HG03039 (cell line): ENCODE results near the gene TIMM17A.

ENCODE experiments used
- ATAC-seq: cut with Tn5 transposase; IDR thresholded peaks from one replicate; pipeline ENCODE4 v1.9.1; 2021; ENCODE audit warnings: mild to moderate bottlenecking, moderate library complexity; ENCODE audit not compliant: unreplicated experiment

TIMM17A gene

DNA sequence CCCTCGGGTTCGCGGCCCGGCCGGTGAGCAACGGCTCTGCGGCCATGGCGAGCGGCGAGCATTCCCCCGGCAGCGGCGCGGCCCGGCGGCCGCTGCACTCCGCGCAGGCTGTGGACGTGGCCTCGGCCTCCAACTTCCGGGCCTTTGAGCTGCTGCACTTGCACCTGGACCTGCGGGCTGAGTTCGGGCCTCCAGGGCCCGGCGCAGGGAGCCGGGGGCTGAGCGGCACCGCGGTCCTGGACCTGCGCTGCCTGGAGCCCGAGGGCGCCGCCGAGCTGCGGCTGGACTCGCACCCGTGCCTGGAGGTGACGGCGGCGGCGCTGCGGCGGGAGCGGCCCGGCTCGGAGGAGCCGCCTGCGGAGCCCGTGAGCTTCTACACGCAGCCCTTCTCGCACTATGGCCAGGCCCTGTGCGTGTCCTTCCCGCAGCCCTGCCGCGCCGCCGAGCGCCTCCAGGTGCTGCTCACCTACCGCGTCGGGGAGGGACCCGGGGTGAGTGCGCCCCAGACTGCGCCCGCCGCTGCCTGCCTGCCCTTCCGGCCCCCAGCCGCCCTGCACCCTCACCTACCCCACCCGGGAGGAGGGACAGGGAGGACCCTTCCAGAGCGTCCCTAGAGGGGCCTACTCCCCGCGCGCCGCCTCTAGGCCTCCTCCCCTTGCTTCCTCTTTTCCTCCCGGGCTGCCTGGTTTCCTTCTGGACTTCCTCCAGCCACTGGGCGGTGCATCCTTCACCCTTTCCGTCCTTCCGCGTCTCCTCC lies 27.5 kb downstream of the TIMM17A start, which contains the start of gene RNPEP:
TSS of gene RNPEP (plus strand) at position 26 of the 757 bp plus-strand sequence. CDS start at position 45, 19 bp downstream.
- ATAC-seq: peak; percentile 69

DNA sequence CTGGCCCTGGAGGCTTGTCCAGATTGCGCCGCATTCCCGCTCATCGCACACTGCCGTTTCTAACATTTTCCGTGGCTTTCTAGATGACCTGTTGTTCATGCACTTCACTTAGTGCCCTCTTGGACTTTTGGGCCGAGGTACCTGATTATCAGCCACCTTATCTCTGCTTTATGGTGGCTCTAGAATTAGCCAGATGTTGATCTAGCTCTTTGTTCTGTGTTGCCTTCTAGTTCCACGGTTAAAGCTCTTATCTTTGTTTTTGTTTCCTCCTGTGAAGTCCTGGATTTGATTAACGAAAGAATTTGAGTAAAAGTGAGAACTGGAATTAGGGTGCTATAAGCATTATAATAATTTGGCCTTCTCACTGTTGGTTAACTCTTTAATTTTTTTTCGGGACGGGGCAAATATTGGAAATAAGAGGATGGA lies 28.1 kb downstream of the TIMM17A start:
- no peak for ATAC-seq

GRCh38 chr1:201984446-201984845 lies 29.1 kb downstream of the TIMM17A start:
- ATAC-seq: no peak

DNA sequence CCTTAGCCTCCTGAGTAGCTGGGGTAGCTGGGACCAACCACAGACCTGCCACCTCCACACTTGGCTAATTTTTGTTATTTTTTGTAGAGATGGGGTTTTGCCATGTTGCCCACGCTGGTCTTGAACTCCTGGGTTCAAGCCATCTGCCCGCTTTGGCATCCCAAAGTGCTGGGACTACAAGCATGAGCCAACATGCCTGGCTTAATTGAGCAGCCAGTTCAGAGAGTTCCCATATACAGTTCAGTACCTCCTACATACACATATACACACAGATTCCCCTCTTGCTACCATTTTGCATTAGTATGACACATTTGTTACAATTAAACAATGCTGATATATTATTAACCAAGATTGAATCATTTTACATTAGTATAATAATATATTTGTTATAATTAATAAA lies 30.1 kb downstream of the TIMM17A start:
- no peak for ATAC-seq

- no peak for ATAC-seq
These were observed 33.3 kb downstream of the TIMM17A start for GRCh38 chr1:201988601-201989000.

DNA sequence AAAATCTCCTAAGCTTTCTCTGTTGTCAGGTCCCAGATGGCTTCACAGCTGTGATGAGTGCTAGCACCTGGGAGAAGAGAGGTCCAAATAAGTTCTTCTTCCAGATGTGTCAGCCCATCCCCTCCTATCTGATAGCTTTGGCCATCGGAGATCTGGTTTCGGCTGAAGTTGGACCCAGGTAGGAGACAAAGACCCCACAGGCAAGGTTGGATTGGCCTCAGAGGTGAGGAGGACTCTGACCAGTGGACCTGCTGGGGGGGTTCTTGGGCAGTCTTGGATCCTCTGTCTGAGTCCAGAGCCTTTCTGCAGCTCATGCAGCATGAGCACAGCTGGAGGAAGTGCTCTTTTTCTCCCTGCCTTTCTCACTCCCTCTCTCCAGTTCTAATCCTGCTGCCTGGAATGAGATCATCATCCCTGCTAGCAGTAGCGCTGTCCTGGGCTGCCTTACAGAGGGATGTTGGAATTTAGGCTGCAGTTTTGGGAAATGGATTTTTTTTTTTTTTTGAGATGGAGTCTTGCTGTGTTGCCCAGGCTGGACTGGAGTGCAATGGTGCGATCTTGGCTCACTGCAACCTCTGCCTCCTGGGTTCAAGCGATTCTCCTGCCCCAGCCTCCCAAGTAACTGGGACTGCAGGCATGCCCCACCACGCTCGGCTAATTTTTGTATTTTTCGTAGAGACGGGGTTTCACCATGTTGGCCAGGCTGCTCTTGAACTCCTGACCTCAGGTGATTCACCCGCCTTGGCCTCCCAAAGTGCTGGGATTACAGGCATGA lies 34.2 kb downstream of the TIMM17A start:
- ATAC-seq: no peak

DNA sequence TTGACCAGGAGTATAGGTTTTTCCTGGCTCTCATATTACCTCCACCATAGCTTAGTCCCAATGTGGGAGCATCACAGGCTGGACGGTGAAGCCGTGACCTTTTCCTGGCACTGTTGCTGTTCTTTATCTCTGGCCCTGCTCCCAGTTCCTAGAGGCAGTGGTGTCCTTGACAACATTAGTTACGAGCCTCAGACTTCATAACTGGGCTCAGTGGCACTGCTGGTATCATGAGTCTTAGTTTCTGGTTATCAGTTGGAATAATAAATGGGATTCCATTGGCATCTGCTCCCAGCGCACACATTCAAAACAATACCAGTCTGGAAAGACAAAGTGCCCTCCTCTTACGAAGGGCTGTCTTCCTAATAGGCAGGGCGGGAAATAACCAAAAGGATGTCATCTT lies 35.1 kb downstream of the TIMM17A start:
- no peak for ATAC-seq

- no peak for ATAC-seq
These were observed 44.4 kb downstream of the TIMM17A start for GRCh38 chr1:201999625-202000238.

GRCh38 chr1:202002507-202002906 lies 47.2 kb downstream of the TIMM17A start:
- ATAC-seq: no peak

GRCh38 chr1:202004711-202005110 lies 49.4 kb downstream of the TIMM17A start:
- ATAC-seq: no peak

- ATAC-seq: no peak
These were observed 50.7 kb downstream of the TIMM17A start for GRCh38 chr1:202005958-202006357.

- ATAC-seq: no peak
These were observed 52.0 kb downstream of the TIMM17A start for GRCh38 chr1:202007304-202007703.

- ATAC-seq: no peak
These were observed 52.6 kb downstream of the TIMM17A start for GRCh38 chr1:202007805-202008489.

DNA sequence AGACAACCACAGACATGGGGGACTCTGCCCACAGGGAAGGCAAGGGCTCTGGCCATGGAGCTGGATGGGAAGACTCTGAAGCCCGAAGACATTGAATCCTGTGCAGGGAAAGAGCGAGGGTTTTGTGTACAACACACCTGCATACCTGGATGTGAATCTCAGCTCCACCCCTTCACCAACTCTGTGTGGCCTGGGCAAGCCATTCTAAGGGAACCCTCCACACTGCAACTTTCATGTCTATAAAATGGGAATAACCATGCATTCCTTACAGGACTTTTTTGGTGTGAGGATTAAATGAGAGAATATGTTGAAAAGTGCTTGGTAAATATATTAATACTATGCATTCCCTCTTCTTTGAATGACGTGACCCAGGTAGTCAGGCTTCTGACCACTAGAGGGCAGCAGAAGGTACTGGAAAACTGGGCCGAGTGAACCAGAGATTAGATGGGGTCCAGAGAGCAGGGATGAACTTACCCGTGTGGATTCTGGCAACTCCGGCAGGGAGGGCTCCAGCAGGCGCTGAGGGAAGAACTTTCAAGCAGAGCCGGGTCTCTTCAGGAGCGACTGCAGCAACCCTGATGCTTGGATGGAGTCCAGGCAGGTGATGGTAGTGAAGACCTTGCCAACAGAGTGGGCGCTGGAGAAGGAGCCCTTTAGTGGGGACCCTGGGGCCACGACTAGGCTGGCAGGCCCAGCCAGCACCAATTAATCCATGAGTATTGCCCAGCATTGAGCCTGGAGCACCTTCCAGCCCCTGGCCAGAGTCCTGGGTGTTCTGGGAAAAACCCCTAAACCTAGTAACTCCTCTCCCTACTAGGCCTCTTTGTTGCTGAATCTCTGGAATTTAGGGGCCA lies 54.2 kb downstream of the TIMM17A start:
- no peak for ATAC-seq

- peak; percentile 60 for ATAC-seq
These were observed 55.1 kb downstream of the TIMM17A start, which contains the start of gene ELF3 for GRCh38 chr1:202010180-202011015. Gene ELF3, plus strand, starts transcription at chr1:202010587. Its CDS starts 550 bp downstream, at chr1:202011137.

DNA sequence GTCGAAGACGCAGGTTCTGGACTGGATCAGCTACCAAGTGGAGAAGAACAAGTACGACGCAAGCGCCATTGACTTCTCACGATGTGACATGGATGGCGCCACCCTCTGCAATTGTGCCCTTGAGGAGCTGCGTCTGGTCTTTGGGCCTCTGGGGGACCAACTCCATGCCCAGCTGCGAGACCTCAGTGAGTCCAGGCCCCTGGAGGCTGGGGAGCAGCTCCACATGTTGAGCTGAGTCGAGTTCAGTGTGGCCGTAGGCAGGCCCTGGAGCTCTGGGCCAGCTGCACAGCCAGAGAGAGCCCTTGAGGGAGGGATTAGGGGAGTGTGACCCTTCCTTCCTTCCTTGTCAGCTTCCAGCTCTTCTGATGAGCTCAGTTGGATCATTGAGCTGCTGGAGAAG lies 56.7 kb downstream of the TIMM17A start:
- ATAC-seq: no peak

DNA sequence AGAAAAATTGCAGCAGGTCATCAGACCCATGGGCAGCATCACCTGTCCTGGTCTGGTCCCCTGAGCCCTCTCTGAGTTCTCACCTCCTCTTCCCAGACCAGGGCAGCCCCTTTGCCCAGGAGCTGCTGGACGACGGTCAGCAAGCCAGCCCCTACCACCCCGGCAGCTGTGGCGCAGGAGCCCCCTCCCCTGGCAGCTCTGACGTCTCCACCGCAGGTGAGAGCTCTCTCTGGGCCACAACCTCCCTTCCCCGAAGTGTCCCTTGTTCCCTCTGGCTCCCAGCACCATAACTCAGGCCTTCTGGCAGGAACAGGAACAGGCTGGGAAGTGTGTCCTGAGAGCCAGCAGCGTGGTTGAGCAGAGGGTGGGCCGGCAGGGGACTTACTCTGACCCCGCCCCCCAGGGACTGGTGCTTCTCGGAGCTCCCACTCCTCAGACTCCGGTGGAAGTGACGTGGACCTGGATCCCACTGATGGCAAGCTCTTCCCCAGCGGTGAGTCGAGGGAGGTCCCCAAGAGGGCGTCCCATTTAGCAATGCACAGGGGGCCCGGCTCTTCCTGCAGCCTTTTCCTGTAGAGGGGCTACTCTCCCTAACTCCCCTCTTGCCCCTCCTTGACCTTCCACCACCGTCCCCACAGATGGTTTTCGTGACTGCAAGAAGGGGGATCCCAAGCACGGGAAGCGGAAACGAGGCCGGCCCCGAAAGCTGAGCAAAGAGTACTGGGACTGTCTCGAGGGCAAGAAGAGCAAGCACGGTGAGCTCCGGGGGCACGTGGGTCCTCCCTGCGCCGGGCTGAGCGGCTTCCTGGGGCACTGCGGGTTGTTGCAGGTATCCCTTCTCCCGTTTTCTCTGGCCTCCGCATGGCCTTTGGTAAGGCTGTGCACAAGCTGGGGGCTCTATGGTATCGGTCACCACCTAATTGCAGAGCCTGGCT lies 57.5 kb downstream of the TIMM17A start:
- no peak for ATAC-seq

DNA sequence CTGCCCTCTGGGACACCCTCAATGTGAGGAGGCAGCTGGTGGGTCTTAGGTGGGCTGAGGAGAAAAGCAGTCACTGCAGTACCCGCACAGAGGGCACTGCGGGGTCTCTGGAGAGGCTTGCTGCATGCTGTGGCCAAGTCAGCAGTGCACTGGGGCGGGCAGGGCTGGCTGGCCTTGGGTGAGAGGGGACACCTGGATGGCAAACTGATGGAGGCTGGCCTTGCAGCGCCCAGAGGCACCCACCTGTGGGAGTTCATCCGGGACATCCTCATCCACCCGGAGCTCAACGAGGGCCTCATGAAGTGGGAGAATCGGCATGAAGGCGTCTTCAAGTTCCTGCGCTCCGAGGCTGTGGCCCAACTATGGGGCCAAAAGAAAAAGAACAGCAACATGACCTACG lies 58.3 kb downstream of the TIMM17A start:
- ATAC-seq: no peak
